GM10266 (cell line): ENCODE data around the gene FKBP14.

ENCODE experiments used
- DNase-seq: peaks from one replicate; pipeline ENCODE4 v3.0.0; 2012; ENCODE audit errors: extremely low spot score
- TF ChIP-seq, protein P1 (sequence below): IDR thresholded peaks from 2 replicates; pipeline ENCODE4 v1.5.1; 2012; ENCODE audit warnings: mild to moderate bottlenecking, low read depth; ENCODE audit not compliant: control insufficient read depth, insufficient read depth; ENCODE audit errors: missing control alignments

The FKBP14 gene

GRCh38 chr7:30012757-30013156 is 13.7 kb downstream of the FKBP14 start:
- TF ChIP-seq, protein P1, sequence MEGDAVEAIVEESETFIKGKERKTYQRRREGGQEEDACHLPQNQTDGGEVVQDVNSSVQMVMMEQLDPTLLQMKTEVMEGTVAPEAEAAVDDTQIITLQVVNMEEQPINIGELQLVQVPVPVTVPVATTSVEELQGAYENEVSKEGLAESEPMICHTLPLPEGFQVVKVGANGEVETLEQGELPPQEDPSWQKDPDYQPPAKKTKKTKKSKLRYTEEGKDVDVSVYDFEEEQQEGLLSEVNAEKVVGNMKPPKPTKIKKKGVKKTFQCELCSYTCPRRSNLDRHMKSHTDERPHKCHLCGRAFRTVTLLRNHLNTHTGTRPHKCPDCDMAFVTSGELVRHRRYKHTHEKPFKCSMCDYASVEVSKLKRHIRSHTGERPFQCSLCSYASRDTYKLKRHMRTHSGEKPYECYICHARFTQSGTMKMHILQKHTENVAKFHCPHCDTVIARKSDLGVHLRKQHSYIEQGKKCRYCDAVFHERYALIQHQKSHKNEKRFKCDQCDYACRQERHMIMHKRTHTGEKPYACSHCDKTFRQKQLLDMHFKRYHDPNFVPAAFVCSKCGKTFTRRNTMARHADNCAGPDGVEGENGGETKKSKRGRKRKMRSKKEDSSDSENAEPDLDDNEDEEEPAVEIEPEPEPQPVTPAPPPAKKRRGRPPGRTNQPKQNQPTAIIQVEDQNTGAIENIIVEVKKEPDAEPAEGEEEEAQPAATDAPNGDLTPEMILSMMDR: no peak
- no peak for DNase-seq

- no peak for DNase-seq
Observed at GRCh38 chr7:30010021-30010420, 16.5 kb downstream of the FKBP14 start.

GRCh38 chr7:30005464-30005863 is 21.0 kb downstream of the FKBP14 start:
- TF ChIP-seq, protein P1: no peak
- no peak for DNase-seq

More at GRCh38 chr7:30010021-30010420, 16.5 kb downstream of the FKBP14 start:
- TF ChIP-seq, protein P1: no peak

- no peak for DNase-seq
- TF ChIP-seq, protein P1: no peak
Observed at GRCh38 chr7:30003098-30003497, 23.4 kb downstream of the FKBP14 start.

DNA sequence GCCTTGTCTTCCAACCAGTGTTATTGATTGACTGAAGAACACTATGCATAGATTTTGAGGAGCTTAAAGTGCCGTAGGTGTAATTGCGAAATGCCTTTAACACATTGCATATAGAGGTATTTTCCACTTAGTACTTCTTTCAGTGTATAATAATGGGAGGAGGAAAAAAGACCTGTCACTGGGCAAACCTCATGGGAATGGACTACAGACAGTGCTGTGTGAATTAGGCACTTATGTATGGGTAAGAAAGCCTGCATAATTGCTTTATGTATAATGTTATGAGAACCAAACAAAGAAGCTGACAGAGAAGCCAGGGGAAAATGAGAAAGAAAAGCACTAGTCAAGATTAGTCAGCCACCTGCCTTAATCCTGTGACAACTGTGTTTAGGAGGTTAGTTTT is 24.5 kb downstream of the FKBP14 start:
- TF ChIP-seq, protein P1: no peak
- DNase-seq: no peak

DNA sequence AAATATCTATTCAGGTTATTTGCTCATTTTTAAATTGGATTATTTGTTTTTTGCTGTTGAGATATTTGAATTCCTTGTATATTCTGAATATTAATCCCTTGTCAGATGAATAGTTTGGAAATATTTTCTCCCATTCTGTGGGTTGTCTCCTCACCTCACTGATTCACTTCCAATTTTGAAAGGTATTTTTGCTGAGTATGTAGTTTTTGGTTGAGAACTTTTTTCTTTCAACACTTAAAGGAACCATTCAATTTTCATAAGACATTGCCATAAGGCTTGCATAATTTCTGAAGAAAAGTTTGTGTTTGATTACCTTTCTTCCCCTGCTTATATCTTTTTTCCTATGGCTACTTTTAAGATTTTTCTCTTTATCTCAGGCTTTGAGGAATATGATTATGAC is 28.0 kb downstream of the FKBP14 start:
- TF ChIP-seq, protein P1: no peak
- no peak for DNase-seq

- TF ChIP-seq, protein P1: no peak
Observed at GRCh38 chr7:29996321-29996720, 30.2 kb downstream of the FKBP14 start.

More at GRCh38 chr7:29996321-29996720, 30.2 kb downstream of the FKBP14 start:
- DNase-seq: no peak
